Measurements from ENCODE around the gene TRIM29.

Gene TRIM29

DNA sequence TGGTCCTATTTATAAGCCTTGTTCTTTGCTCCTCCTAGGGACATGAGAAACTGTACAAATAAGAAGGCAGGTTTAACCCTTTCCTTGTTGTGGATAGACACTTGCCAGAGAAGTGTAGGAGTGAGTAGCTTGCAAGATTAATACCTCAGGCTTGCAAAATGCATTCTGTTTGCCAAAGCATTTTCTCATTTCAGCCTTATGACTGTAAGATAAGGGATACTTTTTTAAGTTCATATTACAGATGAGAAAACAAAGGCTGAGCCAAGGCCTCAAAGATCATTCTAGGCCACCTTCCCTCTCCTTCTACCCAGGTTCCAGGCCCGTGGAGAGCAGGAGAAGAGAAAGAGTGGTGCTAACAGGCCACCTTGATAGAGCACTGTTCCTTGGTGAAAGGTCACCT is 46.8 kb downstream of the TRIM29 start:
- peaks cover 19% of the 10 kb centered on the region for H3K4me1 Mint-ChIP-seq
- TF ChIP-seq, protein P1, sequence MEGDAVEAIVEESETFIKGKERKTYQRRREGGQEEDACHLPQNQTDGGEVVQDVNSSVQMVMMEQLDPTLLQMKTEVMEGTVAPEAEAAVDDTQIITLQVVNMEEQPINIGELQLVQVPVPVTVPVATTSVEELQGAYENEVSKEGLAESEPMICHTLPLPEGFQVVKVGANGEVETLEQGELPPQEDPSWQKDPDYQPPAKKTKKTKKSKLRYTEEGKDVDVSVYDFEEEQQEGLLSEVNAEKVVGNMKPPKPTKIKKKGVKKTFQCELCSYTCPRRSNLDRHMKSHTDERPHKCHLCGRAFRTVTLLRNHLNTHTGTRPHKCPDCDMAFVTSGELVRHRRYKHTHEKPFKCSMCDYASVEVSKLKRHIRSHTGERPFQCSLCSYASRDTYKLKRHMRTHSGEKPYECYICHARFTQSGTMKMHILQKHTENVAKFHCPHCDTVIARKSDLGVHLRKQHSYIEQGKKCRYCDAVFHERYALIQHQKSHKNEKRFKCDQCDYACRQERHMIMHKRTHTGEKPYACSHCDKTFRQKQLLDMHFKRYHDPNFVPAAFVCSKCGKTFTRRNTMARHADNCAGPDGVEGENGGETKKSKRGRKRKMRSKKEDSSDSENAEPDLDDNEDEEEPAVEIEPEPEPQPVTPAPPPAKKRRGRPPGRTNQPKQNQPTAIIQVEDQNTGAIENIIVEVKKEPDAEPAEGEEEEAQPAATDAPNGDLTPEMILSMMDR (IDR thresholded peaks at IDR 0.05; ENCODE audit: unreplicated experiment in 3 of 3): no peak
- no peaks in the 10 kb centered on the region for H3K9me3 Mint-ChIP-seq
- peaks cover 14% of the 10 kb centered on the region for H3K27me3 Mint-ChIP-seq (ENCODE audit: low read depth)
- H3K36me3 Mint-ChIP-seq (ENCODE audit: low read depth): no peaks in the 10 kb centered on the region
- peak overlapping the region in 2 of 3 experiments; percentile 22 to 56 for H3K27ac Mint-ChIP-seq
- H3K4me3 Mint-ChIP-seq: no peak overlapping the region

DNA sequence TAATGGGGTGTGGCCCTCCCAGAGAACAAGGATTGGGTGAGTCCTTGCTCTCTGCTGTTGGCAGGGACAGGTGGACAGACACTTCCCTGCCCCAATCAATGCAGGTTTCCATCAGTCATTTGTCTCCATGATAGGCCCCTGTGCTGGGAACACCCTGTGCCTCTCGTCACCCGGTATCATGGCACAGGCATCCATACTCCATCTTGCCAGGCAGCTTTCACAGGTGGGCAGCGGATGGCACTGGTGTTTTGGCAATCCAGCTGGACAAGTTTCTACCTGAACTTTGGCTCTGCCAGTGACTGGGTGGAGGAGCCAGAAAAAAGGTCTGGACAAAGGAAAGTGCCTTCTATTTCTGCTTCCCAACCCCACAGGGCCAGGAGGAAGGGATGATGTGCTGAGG is 47.5 kb downstream of the TRIM29 start:
- Mint-ChIP-seq H3K27me3 (ENCODE audit: low read depth) (peaks cover 14% of the 10 kb centered on the region), H3K27ac (no peak overlapping the region), H3K4me1 (peaks cover 24% of the 10 kb centered on the region), H3K36me3 (ENCODE audit: low read depth) (peaks cover 6% of the 10 kb centered on the region), H3K4me3 (no peak overlapping the region), H3K9me3 (peaks cover 5% of the 10 kb centered on the region)
- TF ChIP-seq, protein P1 (IDR thresholded peaks at IDR 0.05; ENCODE audit: unreplicated experiment in 3 of 3): no peak

DNA sequence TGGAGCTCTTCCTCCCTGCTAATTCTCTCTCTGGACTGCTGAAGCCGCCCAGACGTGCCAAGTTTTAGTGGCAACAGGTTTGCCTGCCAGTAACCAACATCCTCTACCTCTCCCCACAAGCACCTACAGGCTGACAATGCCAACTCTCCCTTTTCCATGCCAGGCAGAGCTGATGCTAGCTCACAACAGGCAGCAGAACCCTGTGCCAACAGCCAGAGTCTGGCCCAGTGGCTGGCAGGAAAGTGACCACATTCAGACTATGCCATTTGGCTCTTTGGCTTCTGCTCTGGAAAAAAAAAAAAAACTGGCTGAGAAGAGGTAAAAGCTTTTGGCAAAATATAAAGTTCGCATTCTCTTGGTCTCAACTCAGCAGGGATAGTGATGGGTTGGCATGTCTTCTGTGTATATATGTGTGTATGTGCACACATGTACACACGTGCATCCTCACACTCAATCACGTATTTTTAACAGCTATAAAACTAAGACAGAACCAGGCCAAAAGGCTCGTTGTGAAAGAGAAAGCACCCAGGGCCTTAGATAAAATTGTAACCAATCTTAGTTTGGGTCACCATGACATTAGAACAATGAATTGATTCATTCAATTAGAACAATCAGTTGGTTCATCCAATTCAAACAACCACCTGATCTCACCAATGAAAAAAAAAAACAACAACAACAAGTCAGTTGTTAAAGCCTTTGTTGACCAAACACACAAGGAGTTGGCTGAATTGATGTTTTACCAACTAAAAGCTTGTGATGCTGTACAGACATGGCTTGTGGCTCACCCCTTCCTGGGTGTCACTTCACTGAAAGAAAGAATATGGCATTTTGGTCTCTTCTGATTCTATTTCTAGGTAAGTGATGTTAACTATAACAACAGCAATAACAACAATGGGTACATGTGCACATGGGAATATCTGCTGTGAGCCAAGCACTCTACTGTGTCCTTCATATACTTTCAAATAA is 48.6 kb downstream of the TRIM29 start:
- Mint-ChIP-seq H3K9me3 (peaks cover 5% of the 10 kb centered on the region), H3K4me3 (no peak overlapping the region), H3K27me3 (ENCODE audit: low read depth) (peaks cover 11% of the 10 kb centered on the region), H3K36me3 (ENCODE audit: low read depth) (peaks cover 7% of the 10 kb centered on the region), H3K4me1 (peaks cover 24% of the 10 kb centered on the region), H3K27ac (peak overlapping the region in 1 of 3 experiments; percentile 23)
- TF ChIP-seq, protein P1 (IDR thresholded peaks at IDR 0.05; ENCODE audit: unreplicated experiment in 3 of 3): no peak

DNA sequence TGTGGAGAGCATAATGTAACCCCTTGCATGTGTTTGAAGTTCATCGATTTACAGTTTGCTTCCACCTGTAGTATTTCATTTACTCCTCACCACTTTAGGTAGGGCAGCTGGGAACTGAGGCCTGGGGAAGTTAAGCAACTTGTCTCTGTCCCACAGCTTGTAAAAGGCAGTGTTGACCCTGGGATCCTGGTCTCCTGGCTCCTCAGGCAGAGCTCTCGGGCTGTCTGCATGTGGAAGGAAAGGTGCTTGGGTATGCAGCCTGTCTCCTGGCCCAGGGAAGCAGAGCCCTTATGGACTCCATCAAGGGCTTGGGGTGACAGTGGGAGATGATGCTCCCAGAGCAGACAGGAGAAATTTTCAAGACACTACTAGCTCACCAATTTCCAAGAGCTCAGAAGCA is 49.9 kb downstream of the TRIM29 start:
- peaks cover 11% of the 10 kb centered on the region for H3K36me3 Mint-ChIP-seq (ENCODE audit: low read depth)
- H3K9me3 Mint-ChIP-seq: peaks cover 10% of the 10 kb centered on the region
- H3K4me1 Mint-ChIP-seq: peaks cover 20% of the 10 kb centered on the region
- peak overlapping the region in 2 of 3 experiments; percentile 30 to 51 for H3K27ac Mint-ChIP-seq
- TF ChIP-seq, protein P1 (IDR thresholded peaks at IDR 0.05; ENCODE audit: unreplicated experiment in 3 of 3): no peak
- H3K27me3 Mint-ChIP-seq (ENCODE audit: low read depth): peaks cover 11% of the 10 kb centered on the region
- H3K4me3 Mint-ChIP-seq: no peak overlapping the region

DNA sequence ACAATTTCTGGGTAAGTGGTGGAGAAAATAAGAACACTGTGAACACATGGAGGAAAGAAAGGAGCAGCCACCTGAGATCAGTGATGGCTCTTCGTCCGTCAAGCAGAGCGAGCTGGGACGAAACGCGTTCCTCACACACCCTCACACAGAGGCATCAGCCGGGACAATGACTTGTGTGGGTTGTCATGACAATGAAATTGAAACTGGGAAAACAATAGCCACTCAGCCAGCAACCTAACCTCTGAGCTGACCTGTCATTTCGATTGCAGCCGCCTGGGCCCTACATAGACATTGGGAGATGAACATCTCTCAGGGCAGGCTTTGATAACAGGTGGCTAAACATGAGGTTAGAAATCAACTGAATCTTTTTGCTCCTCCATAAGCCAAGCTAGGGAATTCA is 51.3 kb downstream of the TRIM29 start:
- H3K27me3 Mint-ChIP-seq (ENCODE audit: low read depth): peaks cover 11% of the 10 kb centered on the region

More for the DNA sequence above, 51.3 kb downstream of the TRIM29 start:
- H3K27ac Mint-ChIP-seq: no peak overlapping the region
- H3K4me3 Mint-ChIP-seq: no peak overlapping the region
- TF ChIP-seq, protein P1 (IDR thresholded peaks at IDR 0.05; ENCODE audit: unreplicated experiment in 3 of 3): no peak
- H3K4me1 Mint-ChIP-seq: peaks cover 12% of the 10 kb centered on the region
- H3K36me3 Mint-ChIP-seq (ENCODE audit: low read depth): peaks cover 11% of the 10 kb centered on the region
- peaks cover 14% of the 10 kb centered on the region for H3K9me3 Mint-ChIP-seq
